ENCODE results near the gene DNAJB12.

Gene DNAJB12

GRCh38 chr10:72375585-72375984, 20.9 kb upstream of the DNAJB12 start:
- no peaks in the 10 kb centered on the region for H3K36me3 ChIP-seq (ENCODE audit: control insufficient read depth, insufficient read depth, low read length)
- no peaks in the 10 kb centered on the region for H3K27me3 ChIP-seq (replicated peaks; ENCODE audit: control insufficient read depth, insufficient read depth, low read length)
- H3K4me3 ChIP-seq (replicated peaks; ENCODE audit: low read depth, low read length) = no peak overlapping the region
- DNase-seq (ENCODE audit: extremely low read depth, insufficient read length) = no peak
- TF ChIP-seq CTCF (IDR thresholded peaks at IDR 0.05; ENCODE audit: insufficient read depth, low read length, poor library complexity, severe bottlenecking) = no peak

GRCh38 chr10:72375173-72375572, 20.5 kb upstream of the DNAJB12 start:
- no peaks in the 10 kb centered on the region for H3K36me3 ChIP-seq (ENCODE audit: control insufficient read depth, insufficient read depth, low read length)
- no peak for TF ChIP-seq CTCF (IDR thresholded peaks at IDR 0.05; ENCODE audit: insufficient read depth, low read length, poor library complexity, severe bottlenecking)
- no peaks in the 10 kb centered on the region for H3K27me3 ChIP-seq (replicated peaks; ENCODE audit: control insufficient read depth, insufficient read depth, low read length)
- H3K4me3 ChIP-seq (replicated peaks; ENCODE audit: low read depth, low read length) = no peak overlapping the region
- no peak for DNase-seq (ENCODE audit: extremely low read depth, insufficient read length)

GRCh38 chr10:72370201-72370722, 15.5 kb upstream of the DNAJB12 start:
- Histone ChIP-seq H3K27me3 (replicated peaks; ENCODE audit: control insufficient read depth, insufficient read depth, low read length) (no peaks in the 10 kb centered on the region), H3K36me3 (ENCODE audit: control insufficient read depth, insufficient read depth, low read length) (peaks cover 2% of the 10 kb centered on the region), H3K4me3 (replicated peaks; ENCODE audit: low read depth, low read length) (no peak overlapping the region)
- DNase-seq (ENCODE audit: extremely low read depth, insufficient read length) = no peak
- TF ChIP-seq CTCF (IDR thresholded peaks at IDR 0.05; ENCODE audit: insufficient read depth, low read length, poor library complexity, severe bottlenecking) = no peak

GRCh38 chr10:72367301-72367960, 12.7 kb upstream of the DNAJB12 start:
- no peak for TF ChIP-seq CTCF (IDR thresholded peaks at IDR 0.05; ENCODE audit: insufficient read depth, low read length, poor library complexity, severe bottlenecking)
- Histone ChIP-seq H3K4me3 (replicated peaks; ENCODE audit: low read depth, low read length) (no peak overlapping the region), H3K27me3 (replicated peaks; ENCODE audit: control insufficient read depth, insufficient read depth, low read length) (no peaks in the 10 kb centered on the region), H3K36me3 (ENCODE audit: control insufficient read depth, insufficient read depth, low read length) (peaks cover 2% of the 10 kb centered on the region)
- no peak for DNase-seq (ENCODE audit: extremely low read depth, insufficient read length)

- Histone ChIP-seq H3K27me3 (replicated peaks; ENCODE audit: control insufficient read depth, insufficient read depth, low read length) (no peaks in the 10 kb centered on the region), H3K36me3 (ENCODE audit: control insufficient read depth, insufficient read depth, low read length) (peaks cover 2% of the 10 kb centered on the region), H3K4me3 (replicated peaks; ENCODE audit: low read depth, low read length) (no peak overlapping the region)
- DNase-seq (ENCODE audit: extremely low read depth, insufficient read length) = no peak
- no peak for TF ChIP-seq CTCF (IDR thresholded peaks at IDR 0.05; ENCODE audit: insufficient read depth, low read length, poor library complexity, severe bottlenecking)
Observed at GRCh38 chr10:72365106-72365895, 10.6 kb upstream of the DNAJB12 start.
